Smooth muscle cell (in vitro differentiated cells): ENCODE data around the gene CENPB. TPM values are rescaled to one million over a fixed set of nuclear protein-coding genes. Genes with fewer than 3 reads are reported as not detected.

Experiments
- DNase-seq: peaks from one replicate; lab custom pipeline; 2025; ENCODE audit not compliant: unreplicated experiment; lab: John Stamatoyannopoulos, UW
- H2AFZ ChIP-seq: fragments of 200-600 bp; sonication (generic); 2 replicates; pipeline ENCODE4 v1.6.0; 2016; ENCODE audit warnings: antibody characterized with exemption, low read depth, mild to moderate bottlenecking
- H3F3A ChIP-seq: fragments of 200-600 bp; sonication (generic); 2 replicates; pipeline ENCODE4 v1.6.0; 2017; ENCODE audit warnings: antibody characterized with exemption, low read depth
- H3K27ac ChIP-seq: fragments of 200-600 bp; sonication (generic); 2 replicates; pipeline ENCODE4 v1.5.1; 2016; ENCODE audit warnings: low read depth, mild to moderate bottlenecking
- H3K27me3 ChIP-seq: fragments of 200-600 bp; sonication (generic); 2 replicates; pipeline ENCODE4 v1.6.1; 2016; ENCODE audit warnings: low read depth, mild to moderate bottlenecking
- H3K36me3 ChIP-seq: fragments of 200-600 bp; sonication (generic); 2 replicates; pipeline ENCODE4 v1.5.1; 2016; ENCODE audit warnings: low read depth
- H3K4me1 ChIP-seq: fragments of 200-600 bp; sonication (generic); 2 replicates; pipeline ENCODE4 v1.5.1; 2016; ENCODE audit warnings: low read depth
- H3K4me2 ChIP-seq: fragments of 200-600 bp; sonication (generic); 2 replicates; pipeline ENCODE4 v1.6.0; 2016; ENCODE audit warnings: mild to moderate bottlenecking
- H3K4me3 ChIP-seq: fragments of 200-600 bp; sonication (generic); 2 replicates; pipeline ENCODE4 v1.5.1; 2016; ENCODE audit warnings: mild to moderate bottlenecking
- H3K79me2 ChIP-seq: fragments of 200-600 bp; sonication (generic); 2 replicates; pipeline ENCODE4 v1.6.0; 2016; ENCODE audit warnings: low read depth, mild to moderate bottlenecking
- H3K9ac ChIP-seq: fragments of 200-600 bp; sonication (generic); 2 replicates; pipeline ENCODE4 v1.6.0; 2016; ENCODE audit warnings: low read depth
- H3K9me3 ChIP-seq: fragments of 200-600 bp; sonication (generic); replicated peaks from 2 replicates; pipeline ENCODE4 v1.5.1; 2016; ENCODE audit warnings: low read depth
- H4K20me1 ChIP-seq: fragments of 200-600 bp; sonication (generic); 2 replicates; pipeline ENCODE4 v1.6.0; 2016; ENCODE audit warnings: low read depth
- WGBS: methylation state at CpG from one replicate; pipeline ENCODE4 v1.1.7; 2016; ENCODE audit warnings: low lambda C conversion rate; 5-methylcytosine and 5-hydroxymethylcytosine counted together
- polyA plus RNA-seq: library from polyadenylated mRNA; unstranded; fragments of >200 nt; fragmentation: Nextera tagmentation; extraction: Ambion mirVana; gene quantifications from 2 replicates; pipeline ENCODE4 v1.2.1, GENCODE V29; 2016
- total RNA-seq: library from RNA; depleted of rRNA; stranded (reverse); fragments of >200 nt; gene quantifications from 2 replicates; pipeline ENCODE4 v1.2.3, GENCODE V29; 2014
- TF ChIP-seq, protein P1 (sequence below): fragments of 200-600 bp; sonication (generic); IDR thresholded peaks from 2 replicates; pipeline ENCODE4 v1.5.1; 2017; ENCODE audit warnings: borderline replicate concordance, mild to moderate bottlenecking, antibody characterized with exemption; ENCODE audit not compliant: insufficient read depth, poor library complexity, severe bottlenecking

The CENPB gene
- total and polyA plus RNA-seq, 2 experiments from 2014 or later, result 10.4 to 23.6 TPM

DNA sequence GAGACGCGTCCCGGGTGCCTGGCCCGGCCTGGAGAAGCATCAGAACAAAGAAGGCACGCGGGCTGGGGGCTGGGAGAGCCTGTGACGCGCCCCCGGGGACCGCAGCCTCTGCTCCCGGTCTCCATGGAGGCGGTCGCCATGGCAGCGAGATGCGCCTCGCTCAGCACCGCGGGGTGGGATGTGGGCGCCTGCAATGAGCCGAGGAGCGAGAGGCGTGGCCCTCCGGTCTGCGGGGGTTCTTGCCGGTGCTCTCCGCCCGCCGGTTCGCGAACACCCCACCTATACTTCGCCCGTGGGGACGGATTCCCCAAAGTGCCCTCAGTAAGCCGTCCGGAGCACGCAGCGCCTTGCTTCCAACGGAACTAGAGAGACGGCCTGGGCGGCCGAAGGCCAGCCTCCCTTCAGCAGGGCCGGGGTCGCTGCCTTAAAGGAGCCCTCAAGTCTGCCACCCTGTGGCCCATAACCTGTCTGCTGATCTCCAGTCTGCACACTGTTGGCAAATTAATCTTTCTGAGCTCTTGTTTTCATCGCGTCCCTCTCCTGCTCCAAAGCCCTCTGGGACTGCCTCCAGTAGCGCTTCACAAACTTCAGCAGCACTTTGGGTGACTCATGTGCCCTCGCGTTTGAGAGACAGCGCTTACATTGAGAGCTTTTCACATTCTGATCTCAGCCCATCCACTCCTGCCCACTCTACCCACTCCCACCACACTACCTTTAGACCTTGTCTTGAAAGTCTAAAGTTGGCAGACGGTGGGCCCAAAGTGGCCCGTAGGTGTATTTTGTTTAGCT lies 18.0 kb downstream of the CENPB start:
- Histone ChIP-seq H3K9me3 (no peaks in the 10 kb centered on the region), H3K4me3 (peak overlapping the region; percentile 60), H4K20me1 (no peaks in the 10 kb centered on the region), H3F3A (no peaks in the 10 kb centered on the region), H3K4me1 (peaks cover 14% of the 10 kb centered on the region), H3K27ac (peak overlapping the region; percentile 78), H3K27me3 (no peaks in the 10 kb centered on the region), H3K4me2 (peak overlapping the region; percentile 96), H3K9ac (peak overlapping the region; percentile 88), H2AFZ (peak overlapping the region; percentile 86), H3K36me3 (no peaks in the 10 kb centered on the region), H3K79me2 (no peaks in the 10 kb centered on the region)
- DNase-seq, result peak; percentile 70
- TF ChIP-seq, protein P1, sequence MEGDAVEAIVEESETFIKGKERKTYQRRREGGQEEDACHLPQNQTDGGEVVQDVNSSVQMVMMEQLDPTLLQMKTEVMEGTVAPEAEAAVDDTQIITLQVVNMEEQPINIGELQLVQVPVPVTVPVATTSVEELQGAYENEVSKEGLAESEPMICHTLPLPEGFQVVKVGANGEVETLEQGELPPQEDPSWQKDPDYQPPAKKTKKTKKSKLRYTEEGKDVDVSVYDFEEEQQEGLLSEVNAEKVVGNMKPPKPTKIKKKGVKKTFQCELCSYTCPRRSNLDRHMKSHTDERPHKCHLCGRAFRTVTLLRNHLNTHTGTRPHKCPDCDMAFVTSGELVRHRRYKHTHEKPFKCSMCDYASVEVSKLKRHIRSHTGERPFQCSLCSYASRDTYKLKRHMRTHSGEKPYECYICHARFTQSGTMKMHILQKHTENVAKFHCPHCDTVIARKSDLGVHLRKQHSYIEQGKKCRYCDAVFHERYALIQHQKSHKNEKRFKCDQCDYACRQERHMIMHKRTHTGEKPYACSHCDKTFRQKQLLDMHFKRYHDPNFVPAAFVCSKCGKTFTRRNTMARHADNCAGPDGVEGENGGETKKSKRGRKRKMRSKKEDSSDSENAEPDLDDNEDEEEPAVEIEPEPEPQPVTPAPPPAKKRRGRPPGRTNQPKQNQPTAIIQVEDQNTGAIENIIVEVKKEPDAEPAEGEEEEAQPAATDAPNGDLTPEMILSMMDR, result peak; percentile 30
- 2% methylated on average over 50 of the region's 51 CpGs for WGBS

DNA sequence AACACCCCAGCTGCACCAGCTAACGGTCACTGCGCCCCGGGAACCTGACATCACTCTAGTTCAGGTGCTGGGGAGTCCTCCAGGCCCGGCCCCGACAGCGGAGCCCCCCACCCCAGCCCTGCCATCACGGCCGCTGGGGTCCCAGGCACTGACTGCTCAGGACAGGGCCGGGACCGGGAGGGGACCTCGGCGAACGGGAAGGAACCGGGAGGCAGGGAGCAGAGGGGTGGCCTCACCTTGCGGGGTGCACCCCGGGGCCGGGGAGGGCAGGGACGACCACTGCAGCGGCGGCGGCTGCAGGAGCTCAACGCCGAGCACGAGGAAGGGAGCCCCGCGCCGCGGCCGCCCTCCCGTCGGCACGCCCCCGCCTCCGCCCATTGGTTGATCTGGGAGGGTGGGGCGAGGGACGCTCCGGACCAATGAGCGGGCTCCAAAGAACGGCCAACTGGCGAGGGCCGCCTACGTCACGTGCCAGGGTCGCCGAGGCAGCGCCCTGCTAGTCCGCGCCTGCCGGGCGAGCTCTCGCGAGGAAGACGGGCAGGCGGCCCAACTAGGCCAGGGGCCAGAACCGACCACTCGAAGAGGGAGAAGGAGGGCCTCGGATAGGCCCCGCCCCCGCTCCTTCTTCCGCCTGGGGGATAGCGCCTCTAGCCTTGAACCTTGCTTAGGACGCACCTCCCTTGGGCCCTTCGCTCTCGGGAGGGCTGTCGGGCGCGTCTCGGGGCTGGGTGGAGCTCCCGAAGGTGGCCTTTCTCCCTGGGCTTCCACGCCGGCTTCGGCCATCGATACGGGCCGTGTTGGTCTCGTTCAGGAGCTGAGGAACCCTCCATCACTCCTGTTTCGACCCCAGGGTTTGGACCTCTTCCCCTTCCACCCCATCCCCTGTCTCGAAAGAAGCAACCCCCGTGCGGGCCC lies 18.9 kb downstream of the CENPB start, which contains the start of gene ADISSP:
TSS of gene ADISSP (minus strand) at position 327 of the 915 bp plus-strand sequence. CDS start 7,653 bp downstream, outside the sequence.
- no peaks in the 10 kb centered on the region for H3K79me2 ChIP-seq
- H3K9me3 ChIP-seq, result no peaks in the 10 kb centered on the region
- no peaks in the 10 kb centered on the region for H3K36me3 ChIP-seq
- H3K27ac ChIP-seq, result peak within 1 kb of the TSS; percentile 78
- TF ChIP-seq, protein P1, result no peak
- peak within 1 kb of the TSS; percentile 96 for H3K4me2 ChIP-seq
- peak within 1 kb of the TSS; percentile 88 for H3K9ac ChIP-seq
- H3K4me1 ChIP-seq, result peaks cover 14% of the 10 kb centered on the region
- DNase-seq, result peak; percentile 89
- no peaks in the 10 kb centered on the region for H3F3A ChIP-seq
- H3K4me3 ChIP-seq, result peak within 1 kb of the TSS; percentile 60
- peak within 1 kb of the TSS; percentile 86 for H2AFZ ChIP-seq
- H4K20me1 ChIP-seq, result no peaks in the 10 kb centered on the region
- H3K27me3 ChIP-seq, result no peaks in the 10 kb centered on the region
- 1% methylated on average over 56 of the region's 80 CpGs for WGBS

DNA sequence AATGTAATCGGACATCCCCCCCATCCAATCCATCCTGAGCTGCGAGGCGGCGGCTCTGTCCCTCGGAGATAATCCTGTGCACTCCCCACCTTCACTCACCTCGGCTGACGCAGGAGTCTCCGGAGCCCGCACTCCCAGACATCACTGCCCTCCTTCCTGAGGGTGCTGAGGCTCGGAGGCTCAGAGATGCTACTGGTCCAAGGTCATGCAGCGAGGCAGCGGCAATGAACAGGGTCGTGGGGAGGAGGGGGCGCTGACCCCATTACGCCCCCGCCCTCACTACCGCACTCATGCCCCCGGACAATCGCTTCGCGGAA lies 19.5 kb downstream of the CENPB start:
- peaks cover 14% of the 10 kb centered on the region for H3K4me1 ChIP-seq
- H3K4me3 ChIP-seq, result peak overlapping the region; percentile 60
- H3K9me3 ChIP-seq, result no peaks in the 10 kb centered on the region
- no peaks in the 10 kb centered on the region for H3K36me3 ChIP-seq
- WGBS, result 3% methylated on average over 20 of the region's 21 CpGs
- H3K27me3 ChIP-seq, result no peaks in the 10 kb centered on the region
- DNase-seq, result no peak
- H3F3A ChIP-seq, result no peaks in the 10 kb centered on the region
- H2AFZ ChIP-seq, result peak overlapping the region; percentile 83
- no peaks in the 10 kb centered on the region for H3K79me2 ChIP-seq
- peak overlapping the region; percentile 47 for H3K9ac ChIP-seq
- H3K27ac ChIP-seq, result no peak overlapping the region
- peak overlapping the region; percentile 96 for H3K4me2 ChIP-seq
- TF ChIP-seq, protein P1, result no peak
- no peaks in the 10 kb centered on the region for H4K20me1 ChIP-seq
